Stimulated activated CD8-positive, alpha-beta memory T cell treated with anti-CD3 and anti-CD28 coated beads, Interleukin-4, amount 100 ng/mL, for 1 hour (primary cell): ENCODE data around the gene POR.

Source experiments
- DNase-seq, 2 donors: peaks; one replicate each; pipeline ENCODE4 v3.0.0-alpha.2; 2020; ENCODE audit warnings: low read depth in 2 of 2, low spot score in 1 of 2

The POR gene

GRCh38 chr7:75915416-75916156 is 631 bp downstream of the POR start:
- no peak for DNase-seq

DNA sequence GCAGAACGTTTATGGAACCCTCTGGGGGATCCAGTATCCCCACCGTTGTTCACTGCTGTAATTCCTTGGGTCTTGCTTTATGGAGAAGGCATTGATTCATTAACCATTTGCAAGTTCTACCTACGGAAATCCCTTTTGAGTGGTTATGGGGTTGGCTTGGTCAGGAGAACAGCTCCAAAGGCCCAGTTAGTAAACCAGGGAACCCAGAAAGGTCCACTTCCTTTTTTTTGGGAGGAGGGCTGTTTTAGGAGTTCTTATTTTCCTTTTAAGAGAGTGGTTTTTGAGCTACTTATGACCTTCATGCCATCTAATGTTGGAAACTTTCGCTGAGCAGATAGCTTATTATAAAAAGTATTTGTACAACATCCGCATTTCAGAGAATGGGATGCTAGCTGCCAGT is 1.3 kb downstream of the POR start:
- no peak for DNase-seq

DNA sequence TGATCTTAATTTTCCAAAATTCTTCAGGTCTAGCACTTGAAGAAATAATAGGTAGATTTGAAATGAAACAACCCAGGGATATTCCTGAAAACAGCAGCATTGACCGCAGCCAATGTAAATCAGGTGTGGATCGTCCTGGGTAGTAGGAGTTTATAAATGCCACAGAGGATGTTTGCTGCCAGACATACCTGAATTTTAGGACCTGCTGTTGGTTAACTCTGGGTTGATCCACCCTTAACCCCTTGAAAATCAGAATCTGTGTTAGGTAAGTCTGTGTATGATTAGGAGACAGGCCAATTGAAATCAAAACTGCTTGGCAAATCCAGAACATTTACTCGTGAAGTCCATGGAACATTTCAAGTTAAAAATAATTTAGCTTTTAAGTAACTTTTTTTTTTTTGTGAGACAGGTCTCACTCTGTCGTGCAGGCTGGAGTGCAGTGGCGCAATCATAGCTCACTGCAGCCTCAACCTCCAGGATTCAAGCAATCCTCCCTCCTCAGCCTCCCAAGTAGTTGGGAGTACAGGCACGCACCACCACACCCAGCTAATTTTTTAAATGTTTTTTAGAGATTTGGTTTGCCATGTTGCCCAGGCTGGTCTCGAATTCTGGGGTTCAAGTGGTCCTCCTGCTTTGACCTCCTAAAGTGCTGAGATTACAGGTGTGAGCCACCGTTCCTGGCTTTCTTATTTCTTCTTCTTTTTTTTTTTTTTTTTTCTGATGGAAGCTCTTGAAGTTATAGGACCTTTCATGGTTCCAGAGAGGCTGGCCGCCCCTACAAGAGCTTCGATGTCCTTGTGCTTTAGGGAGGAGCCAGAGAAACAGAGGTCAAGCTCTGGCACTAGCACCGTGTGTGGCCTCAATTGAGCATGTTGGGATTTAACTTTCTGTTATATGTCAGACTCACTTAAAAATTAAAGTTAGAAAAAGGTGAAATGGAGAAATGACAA is 2.0 kb downstream of the POR start:
- DNase-seq: no peak

DNA sequence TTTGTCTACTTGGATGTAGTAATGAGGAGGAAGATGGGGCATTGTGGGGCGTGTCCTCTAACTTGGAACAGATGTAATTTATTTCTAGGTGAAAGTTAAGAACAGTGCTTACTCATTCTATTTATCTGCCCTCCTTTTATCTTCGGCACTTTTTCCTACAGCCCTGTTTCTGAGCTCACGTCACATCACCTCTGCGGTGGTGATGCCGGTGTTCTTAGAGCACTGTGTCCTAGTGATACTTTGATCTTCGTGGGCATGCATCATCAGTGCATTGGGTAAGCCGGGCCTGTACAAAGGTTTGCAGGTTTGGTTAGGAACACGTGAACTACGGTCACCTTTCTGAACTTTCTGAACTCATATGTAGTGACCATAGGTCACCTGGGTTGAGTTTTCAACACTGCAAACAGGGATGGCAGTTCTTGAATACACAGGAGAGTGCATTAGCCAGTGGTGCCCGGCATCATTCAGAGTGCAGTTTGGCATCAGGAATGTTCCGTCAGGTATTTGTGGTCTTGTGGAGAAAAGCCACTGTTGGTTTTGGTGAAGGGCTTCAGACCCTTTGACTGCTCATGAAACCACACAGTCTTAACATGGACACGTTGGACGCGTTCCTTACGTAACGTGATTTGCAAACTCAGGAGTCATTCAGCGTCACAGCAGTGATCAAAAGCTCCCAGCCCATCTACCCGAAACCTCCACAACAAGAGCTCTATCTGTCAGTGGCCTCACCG is 5.6 kb downstream of the POR start:
- DNase-seq: no peak

GRCh38 chr7:75921479-75921878 is 6.5 kb downstream of the POR start:
- no peak for DNase-seq

GRCh38 chr7:75922966-75923603 is 8.1 kb downstream of the POR start:
- DNase-seq: no peak

GRCh38 chr7:75924256-75924655 is 9.3 kb downstream of the POR start:
- DNase-seq: no peak

- DNase-seq: no peak
These were observed 9.9 kb downstream of the POR start for GRCh38 chr7:75924889-75925288.

DNA sequence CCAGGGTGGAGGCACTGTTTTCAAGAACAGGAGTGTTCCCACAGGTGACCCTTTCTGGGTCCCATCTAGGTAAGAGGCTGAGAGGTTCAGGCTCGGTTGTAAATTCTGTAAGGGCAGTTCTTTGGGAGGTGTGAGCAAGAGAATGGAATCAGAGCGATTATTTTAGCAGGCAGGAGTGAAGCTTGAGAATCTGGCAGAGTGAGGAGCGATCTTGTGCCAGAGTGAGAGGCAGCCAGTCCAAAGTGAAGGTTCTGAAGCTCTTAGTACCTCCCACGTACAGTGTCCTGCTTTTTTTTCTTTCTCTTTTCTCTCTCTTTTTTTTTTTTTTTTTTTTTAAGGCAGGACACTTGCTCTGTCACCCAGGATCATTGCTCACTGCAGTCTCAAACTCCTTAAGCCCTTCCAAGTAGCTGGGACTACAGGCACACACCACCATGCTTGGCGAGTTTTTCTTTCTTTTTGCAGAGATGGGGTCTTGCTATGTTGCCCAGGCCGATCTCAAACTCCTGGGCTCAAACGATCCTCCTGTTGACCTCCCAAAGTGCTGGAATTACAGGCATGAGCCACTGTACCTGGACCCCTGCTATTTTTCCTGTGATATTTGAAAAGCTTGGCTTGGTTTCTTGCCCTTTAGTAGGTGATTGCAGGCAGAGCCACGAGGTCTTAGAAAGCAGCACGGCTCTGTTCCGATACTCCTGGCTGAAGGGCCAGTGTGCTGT is 10.9 kb downstream of the POR start:
- no peak for DNase-seq

DNA sequence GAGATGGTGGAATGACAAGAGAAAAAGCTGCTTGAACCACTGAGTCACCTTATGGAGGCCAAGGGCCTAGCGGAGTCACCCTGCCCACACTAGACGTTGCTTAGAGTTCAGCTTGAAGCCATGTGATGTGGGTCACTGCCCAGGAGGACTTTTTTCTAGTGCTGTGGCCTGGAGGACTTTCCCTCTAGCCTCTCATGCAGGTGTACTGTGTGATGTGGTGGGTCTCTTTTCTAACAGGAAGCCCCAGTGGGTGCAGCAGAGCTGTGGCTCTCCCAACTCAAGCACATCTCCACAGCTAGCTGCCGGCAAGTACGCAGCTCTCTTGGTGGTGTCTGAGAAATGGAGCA is 13.6 kb downstream of the POR start:
- DNase-seq: no peak

DNA sequence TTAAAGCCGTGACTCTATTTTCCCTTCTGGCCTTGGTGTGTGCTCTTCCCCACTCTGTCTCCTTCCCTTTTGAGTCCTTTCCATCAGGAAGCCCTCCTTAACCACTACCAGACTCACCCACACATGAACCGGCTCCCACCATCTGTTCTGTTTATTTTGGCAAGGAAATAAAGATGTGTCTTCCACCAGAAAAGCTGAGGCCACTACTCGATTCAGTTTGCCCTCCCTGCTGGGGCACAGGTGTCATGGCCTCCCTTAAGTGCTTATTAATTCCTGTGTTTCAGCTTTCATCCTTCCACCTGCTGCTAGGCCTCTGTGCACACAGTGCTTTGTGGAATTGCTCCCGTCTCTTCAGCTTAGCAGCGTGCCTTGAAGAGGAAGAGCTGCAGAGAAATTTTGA is 16.7 kb downstream of the POR start:
- no peak for DNase-seq

DNA sequence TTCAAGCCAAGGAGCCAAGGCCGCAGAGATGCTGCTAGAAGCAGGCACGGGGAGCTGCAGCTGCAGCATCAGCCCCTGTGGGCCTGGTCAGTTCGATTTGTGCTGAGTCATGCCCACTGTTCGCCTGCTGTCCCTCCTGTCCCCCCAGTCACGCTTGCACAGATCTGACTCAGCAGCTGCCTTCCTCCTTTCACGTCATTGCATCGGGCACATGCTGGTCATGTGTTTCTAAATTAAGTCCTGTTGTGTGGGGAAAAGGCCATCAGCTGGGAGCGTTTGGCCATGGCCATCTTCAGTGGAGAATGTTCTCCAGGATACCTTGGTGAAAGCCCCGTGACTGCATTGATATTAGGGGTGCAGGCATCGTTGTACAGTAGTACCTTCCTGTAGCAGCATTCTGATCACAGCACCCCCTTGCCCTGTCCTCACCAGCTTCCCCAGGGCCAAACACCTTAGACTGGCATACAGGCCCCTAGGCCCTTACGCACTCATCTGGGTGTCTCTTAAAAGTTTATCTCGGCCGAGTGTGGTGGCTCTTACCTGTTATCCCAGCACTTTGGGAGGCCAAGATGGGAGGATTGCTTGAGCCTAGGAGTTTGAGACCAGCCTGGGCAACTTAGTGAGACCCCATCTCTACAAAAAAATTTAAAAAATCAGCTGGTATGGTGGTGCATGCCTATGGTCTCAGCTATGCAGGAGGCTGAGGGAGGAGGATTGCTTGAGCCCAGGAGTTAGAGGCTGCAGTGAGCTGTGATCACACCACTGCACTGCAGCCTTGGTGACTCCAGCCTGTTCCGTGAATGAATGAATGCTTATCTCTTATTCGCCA is 23.2 kb downstream of the POR start:
- DNase-seq: no peak

- no peak for DNase-seq
These were observed 24.0 kb downstream of the POR start for GRCh38 chr7:75938921-75939320.

DNA sequence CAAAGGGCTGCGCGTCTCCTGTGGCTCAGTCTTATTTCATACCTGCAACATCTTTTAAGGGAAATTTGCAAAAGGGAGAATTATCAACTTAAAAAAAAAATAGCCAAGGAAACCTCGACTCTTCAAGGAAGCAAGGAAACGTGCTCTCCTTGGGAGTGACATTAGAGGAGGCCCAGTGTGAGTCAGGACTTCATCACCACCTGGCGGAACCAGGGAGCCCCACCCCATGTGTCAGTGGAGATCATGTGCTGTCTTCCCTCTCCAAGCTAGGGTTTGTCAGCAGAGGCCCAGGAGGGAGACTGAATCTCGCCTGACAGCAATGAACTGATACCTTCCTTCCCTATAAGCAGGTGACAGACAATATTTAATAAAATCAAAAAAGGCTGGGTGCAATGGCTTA is 28.9 kb downstream of the POR start:
- no peak for DNase-seq

GRCh38 chr7:75944507-75944906 is 29.6 kb downstream of the POR start:
- no peak for DNase-seq

- no peak for DNase-seq
These were observed 30.6 kb downstream of the POR start for GRCh38 chr7:75945297-75946168.

- DNase-seq: no peak
These were observed 31.4 kb downstream of the POR start for GRCh38 chr7:75946207-75946855.

DNA sequence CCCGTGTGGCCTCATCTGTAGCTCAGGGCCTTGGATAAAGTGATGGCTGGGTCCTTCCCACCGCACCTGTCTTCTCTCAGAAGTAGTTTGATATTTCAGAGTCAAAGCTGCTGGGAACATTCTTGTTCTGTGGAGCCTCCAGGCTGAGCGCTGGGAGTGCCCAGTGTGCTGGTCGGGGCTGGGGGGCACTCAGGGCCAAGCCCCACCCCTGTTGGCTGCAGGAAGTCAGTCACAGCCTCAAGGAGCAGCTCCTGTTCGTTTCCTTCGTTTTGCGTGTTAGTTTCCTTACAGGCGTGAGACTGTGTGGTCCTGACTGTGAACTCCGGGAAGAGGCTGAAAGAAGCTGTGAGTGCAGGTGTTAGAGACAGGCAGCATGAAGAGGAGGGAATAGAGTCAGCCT is 33.2 kb downstream of the POR start:
- no peak for DNase-seq
